Effector memory CD4-positive, alpha-beta T cell (primary cell): ENCODE measurements around the gene MCM9.

Experiments
- DNase-seq, 3 donors: peaks; one replicate each; pipeline ENCODE4 v3.0.0-alpha.2; 2020
- H3K27ac ChIP-seq: 2 replicates; pipeline ENCODE4 v1.7.0; 2013; ENCODE audit warnings: mild to moderate bottlenecking, low read length, moderate library complexity; ENCODE audit not compliant: insufficient read depth, poor library complexity, severe bottlenecking
- H3K27me3 ChIP-seq: replicated peaks from 2 replicates; pipeline ENCODE4 v1.7.0; 2013; ENCODE audit warnings: mild to moderate bottlenecking, low read length; ENCODE audit not compliant: insufficient read depth, control insufficient read depth, poor library complexity, severe bottlenecking
- H3K36me3 ChIP-seq: 2 replicates; pipeline ENCODE4 v1.7.0; 2013; ENCODE audit warnings: mild to moderate bottlenecking, low read length, moderate library complexity; ENCODE audit not compliant: control insufficient read depth, insufficient read depth
- H3K4me1 ChIP-seq: 2 replicates; pipeline ENCODE4 v1.7.0; 2013; ENCODE audit warnings: low read length, mild to moderate bottlenecking; ENCODE audit not compliant: control insufficient read depth, insufficient read depth, poor library complexity, severe bottlenecking
- H3K4me3 ChIP-seq: 2 replicates; pipeline ENCODE4 v1.7.0; 2013; ENCODE audit warnings: low read length, low read depth, mild to moderate bottlenecking; ENCODE audit not compliant: insufficient read depth, poor library complexity, severe bottlenecking
- H3K9me3 ChIP-seq: 2 replicates; pipeline ENCODE4 v1.7.0; 2013; ENCODE audit warnings: mild to moderate bottlenecking, low read length, moderate library complexity; ENCODE audit not compliant: control insufficient read depth

The MCM9 gene

GRCh38 chr6:118860363-118860762 is 74.6 kb downstream of the MCM9 start:
- H3K4me3 ChIP-seq = no peak overlapping the region
- H3K27me3 ChIP-seq = no peaks in the 10 kb centered on the region
- no peak overlapping the region for H3K27ac ChIP-seq
- no peaks in the 10 kb centered on the region for H3K9me3 ChIP-seq
- H3K36me3 ChIP-seq = no peaks in the 10 kb centered on the region
- no peak for DNase-seq
- H3K4me1 ChIP-seq = peaks cover 8% of the 10 kb centered on the region

GRCh38 chr6:118859517-118860064 is 75.4 kb downstream of the MCM9 start:
- Histone ChIP-seq H3K27ac (no peak overlapping the region), H3K4me3 (no peak overlapping the region), H3K4me1 (peaks cover 7% of the 10 kb centered on the region), H3K36me3 (no peaks in the 10 kb centered on the region), H3K9me3 (no peaks in the 10 kb centered on the region), H3K27me3 (no peaks in the 10 kb centered on the region)
- no peak for DNase-seq

- no peak for DNase-seq
- no peak overlapping the region for H3K27ac ChIP-seq
- H3K9me3 ChIP-seq = no peaks in the 10 kb centered on the region
- H3K4me1 ChIP-seq = no peaks in the 10 kb centered on the region
- no peak overlapping the region for H3K4me3 ChIP-seq
- H3K36me3 ChIP-seq = no peaks in the 10 kb centered on the region
- no peaks in the 10 kb centered on the region for H3K27me3 ChIP-seq
Measured at GRCh38 chr6:118856301-118856700, 78.7 kb downstream of the MCM9 start.

DNA sequence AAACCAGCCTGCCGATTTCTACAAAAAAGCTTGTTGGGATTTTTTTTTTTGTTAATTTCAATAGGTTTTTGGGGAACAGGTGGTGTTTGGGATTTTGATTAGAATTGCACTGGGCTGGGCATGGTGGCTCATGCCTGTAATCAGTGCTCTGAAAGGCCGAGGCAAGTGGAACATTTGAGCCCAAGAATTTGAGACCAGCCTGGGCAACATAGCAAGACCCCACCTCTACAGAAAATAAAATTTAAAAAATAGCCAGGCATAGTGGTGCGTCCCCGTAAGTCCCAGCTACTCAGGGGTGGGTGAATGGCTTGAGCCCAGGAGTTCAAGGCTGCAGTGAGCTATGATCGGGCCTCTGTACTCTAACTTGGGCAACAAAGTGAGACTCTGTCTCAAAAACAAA is 81.6 kb downstream of the MCM9 start:
- no peak for DNase-seq
- no peaks in the 10 kb centered on the region for H3K4me1 ChIP-seq
- H3K36me3 ChIP-seq = no peaks in the 10 kb centered on the region

GRCh38 chr6:118844915-118845314 is 90.0 kb downstream of the MCM9 start:
- Histone ChIP-seq H3K4me1 (peaks cover 4% of the 10 kb centered on the region), H3K9me3 (no peaks in the 10 kb centered on the region), H3K27ac (no peak overlapping the region), H3K27me3 (no peaks in the 10 kb centered on the region), H3K36me3 (no peaks in the 10 kb centered on the region), H3K4me3 (no peak overlapping the region)
- no peak for DNase-seq

More for the DNA sequence above, 81.6 kb downstream of the MCM9 start:
- H3K4me3 ChIP-seq = no peak overlapping the region
- H3K9me3 ChIP-seq = no peaks in the 10 kb centered on the region
- no peak overlapping the region for H3K27ac ChIP-seq
- no peaks in the 10 kb centered on the region for H3K27me3 ChIP-seq

- Histone ChIP-seq H3K27me3 (no peaks in the 10 kb centered on the region), H3K4me1 (peaks cover 4% of the 10 kb centered on the region), H3K9me3 (no peaks in the 10 kb centered on the region), H3K36me3 (no peaks in the 10 kb centered on the region), H3K27ac (no peak overlapping the region), H3K4me3 (no peak overlapping the region)
- DNase-seq = no peak
Measured at GRCh38 chr6:118843685-118844390, 91.1 kb downstream of the MCM9 start.

DNA sequence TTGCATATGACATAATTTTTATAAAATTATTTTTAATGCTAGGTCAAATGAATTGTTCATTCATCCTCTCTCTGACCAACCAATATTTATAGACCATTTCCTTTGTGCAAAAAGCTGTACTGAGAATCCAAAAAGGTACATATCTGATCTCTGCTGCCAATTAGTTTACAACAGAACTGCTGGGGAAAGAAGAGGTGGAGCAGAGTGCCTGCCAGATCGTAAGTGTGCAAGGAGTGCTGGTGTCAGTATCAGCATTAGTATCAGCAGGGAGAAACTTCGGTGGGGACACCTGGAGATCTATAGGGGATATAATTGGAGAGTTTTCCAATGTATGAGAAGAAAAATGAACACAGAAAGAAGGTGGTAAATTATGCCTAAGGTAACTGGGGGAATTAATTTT is 104.3 kb downstream of the MCM9 start:
- no peaks in the 10 kb centered on the region for H3K27me3 ChIP-seq
- H3K4me1 ChIP-seq = no peaks in the 10 kb centered on the region
- no peak overlapping the region for H3K4me3 ChIP-seq
- no peak overlapping the region for H3K27ac ChIP-seq
- H3K36me3 ChIP-seq = peaks cover 23% of the 10 kb centered on the region
- DNase-seq = no peak
- no peaks in the 10 kb centered on the region for H3K9me3 ChIP-seq

DNA sequence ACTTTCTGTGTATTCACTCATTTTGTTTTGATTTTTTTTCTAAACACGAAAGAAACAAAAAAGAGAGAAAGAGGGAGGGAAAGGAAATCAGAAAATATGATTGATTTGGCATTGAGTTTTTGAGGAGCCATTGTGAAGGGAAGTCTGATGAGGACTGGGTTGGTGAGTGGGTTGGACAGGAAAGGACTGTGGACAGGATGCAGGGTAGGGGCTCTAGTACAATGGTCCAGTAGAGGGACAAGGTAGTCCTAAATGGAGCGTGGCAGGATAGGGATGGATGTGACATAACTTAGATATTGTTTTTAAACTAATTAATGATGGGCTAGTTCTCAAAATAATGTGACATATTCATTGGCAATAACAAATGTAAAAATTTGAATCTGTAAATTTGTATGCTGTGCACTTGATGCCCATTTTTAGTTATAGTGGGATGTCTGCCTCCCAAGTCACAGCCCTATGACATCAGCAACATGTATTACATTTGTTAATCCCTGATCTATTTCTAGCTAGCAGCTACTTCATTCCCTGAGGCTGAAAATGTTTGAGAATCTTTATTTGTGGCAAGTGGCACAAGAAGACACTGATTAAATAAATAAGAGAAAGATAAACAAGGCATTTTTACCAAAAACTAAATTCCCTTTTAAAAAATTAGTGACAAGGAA is 105.0 kb downstream of the MCM9 start:
- Histone ChIP-seq H3K9me3 (no peaks in the 10 kb centered on the region), H3K27ac (no peak overlapping the region), H3K36me3 (peaks cover 25% of the 10 kb centered on the region), H3K4me3 (no peak overlapping the region), H3K27me3 (no peaks in the 10 kb centered on the region), H3K4me1 (no peaks in the 10 kb centered on the region)
- DNase-seq = no peak

DNA sequence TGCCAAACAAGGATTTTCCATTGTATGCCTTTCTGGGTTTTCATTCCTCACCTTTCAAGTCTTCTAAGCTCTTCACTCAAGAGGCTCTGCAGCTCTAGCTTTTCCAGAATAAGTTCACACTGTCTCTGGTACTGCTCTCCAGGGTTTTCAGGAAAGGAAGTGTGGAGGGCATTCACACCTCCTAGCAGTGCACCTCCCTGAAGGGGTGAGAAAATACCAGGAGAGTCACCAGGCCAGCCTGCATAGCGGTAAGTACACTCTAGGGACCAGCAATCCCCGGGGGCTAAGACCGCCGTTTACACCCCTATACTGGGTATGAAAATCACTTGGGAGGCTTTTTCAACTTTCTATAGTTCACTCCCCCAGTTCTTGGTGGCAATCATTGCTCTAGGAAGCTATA is 108.9 kb downstream of the MCM9 start:
- H3K36me3 ChIP-seq = peaks cover 31% of the 10 kb centered on the region
- H3K4me1 ChIP-seq = no peaks in the 10 kb centered on the region
- no peak for DNase-seq
- H3K27ac ChIP-seq = no peak overlapping the region
- no peaks in the 10 kb centered on the region for H3K27me3 ChIP-seq
- no peaks in the 10 kb centered on the region for H3K9me3 ChIP-seq
- H3K4me3 ChIP-seq = no peak overlapping the region

- Histone ChIP-seq H3K36me3 (peaks cover 31% of the 10 kb centered on the region), H3K4me1 (no peaks in the 10 kb centered on the region)
Measured at GRCh38 chr6:118825661-118826060, 109.3 kb downstream of the MCM9 start.

More at GRCh38 chr6:118825661-118826060, 109.3 kb downstream of the MCM9 start:
- Histone ChIP-seq H3K9me3 (no peaks in the 10 kb centered on the region), H3K4me3 (no peak overlapping the region), H3K27me3 (no peaks in the 10 kb centered on the region), H3K27ac (no peak overlapping the region)
- DNase-seq = no peak
